CMK (cell line): ENCODE data around the gene SAP30L.

ENCODE experiments used
- DNase-seq: peaks from one replicate; pipeline ENCODE4 v3.0.0-alpha.2; 2010; ENCODE audit warnings: low read depth

The SAP30L gene

GRCh38 chr5:154509784-154510555 is 64.2 kb downstream of the SAP30L start:
- DNase-seq, result no peak
